ENCODE results near the gene TOMM6.

- TF ChIP-seq CTCF (IDR thresholded peaks at IDR 0.05) (no peak), POLR2A (IDR thresholded peaks at IDR 0.05) (no peak), POLR2AphosphoS5 (IDR thresholded peaks at IDR 0.05) (no peak)
Measured at GRCh38 chr6:41836660-41837052, 49.2 kb downstream of the TOMM6 start.
